Osteocyte (in vitro differentiated cells): ENCODE data around the gene SIGLEC6. TPM values are rescaled to one million over a fixed set of nuclear protein-coding genes. Genes with fewer than 3 reads are reported as not detected.
A peak's percentile ranks its signal among the peaks of the same experiment; 100 is the strongest.

Source experiments
- DNase-seq: peaks from one replicate; pipeline ENCODE4 v3.0.0; 2021; ENCODE audit warnings: mixed read lengths; ENCODE audit not compliant: unreplicated experiment; ENCODE audit errors: extremely low spot score
- H3K27ac Mint-ChIP-seq: one replicate; pipeline ENCODE4 v1.8.0; 2021; ENCODE audit warnings: mild to moderate bottlenecking, mixed read lengths; ENCODE audit not compliant: unreplicated experiment
- H3K27me3 Mint-ChIP-seq: one replicate; pipeline ENCODE4 v1.8.0; 2021; ENCODE audit warnings: mixed read lengths; ENCODE audit not compliant: unreplicated experiment
- H3K36me3 Mint-ChIP-seq: one replicate; pipeline ENCODE4 v1.8.0; 2021; ENCODE audit warnings: mixed read lengths; ENCODE audit not compliant: unreplicated experiment
- H3K4me1 Mint-ChIP-seq: one replicate; pipeline ENCODE4 v1.8.0; 2021; ENCODE audit warnings: mixed read lengths; ENCODE audit not compliant: unreplicated experiment
- H3K4me3 Mint-ChIP-seq: one replicate; pipeline ENCODE4 v1.8.0; 2021; ENCODE audit warnings: mild to moderate bottlenecking, moderate library complexity, mixed read lengths; ENCODE audit not compliant: unreplicated experiment
- H3K9me3 Mint-ChIP-seq: one replicate; pipeline ENCODE4 v1.8.0; 2021; ENCODE audit warnings: mixed read lengths; ENCODE audit not compliant: unreplicated experiment
- CTCF ChIP-seq: fragments of 200-600 bp; sonication (generic); IDR thresholded peaks from 2 replicates; pipeline ENCODE4 v1.5.0; 2021; ENCODE audit warnings: antibody characterized with exemption, mild to moderate bottlenecking, moderate library complexity
- total RNA-seq: library from RNA; stranded (reverse); gene quantifications from 2 replicates; pipeline ENCODE4 v1.2.1, GENCODE V29; 2021

Gene SIGLEC6
- total RNA-seq, 1 donor from 2014 or later, result not detected

GRCh38 chr19:51477344-51477743 is 54.1 kb downstream of the SIGLEC6 start:
- Mint-ChIP-seq H3K4me3 (no peak overlapping the region), H3K27me3 (no peaks in the 10 kb centered on the region), H3K36me3 (no peaks in the 10 kb centered on the region), H3K4me1 (no peaks in the 10 kb centered on the region), H3K27ac (no peak overlapping the region), H3K9me3 (peaks cover 22% of the 10 kb centered on the region)
- no peak for TF ChIP-seq CTCF
- no peak for DNase-seq

GRCh38 chr19:51476164-51476563 is 55.3 kb downstream of the SIGLEC6 start:
- Mint-ChIP-seq H3K27ac (no peak overlapping the region), H3K9me3 (peaks cover 15% of the 10 kb centered on the region), H3K4me3 (no peak overlapping the region), H3K27me3 (no peaks in the 10 kb centered on the region), H3K36me3 (no peaks in the 10 kb centered on the region), H3K4me1 (no peaks in the 10 kb centered on the region)
- TF ChIP-seq CTCF, result no peak
- DNase-seq, result no peak

- Mint-ChIP-seq H3K27ac (no peak overlapping the region), H3K36me3 (no peaks in the 10 kb centered on the region), H3K4me1 (no peaks in the 10 kb centered on the region), H3K27me3 (no peaks in the 10 kb centered on the region), H3K9me3 (peaks cover 4% of the 10 kb centered on the region), H3K4me3 (no peak overlapping the region)
- peak; percentile 82 for TF ChIP-seq CTCF
- DNase-seq, result no peak
Measured at GRCh38 chr19:51473009-51473707, 58.3 kb downstream of the SIGLEC6 start.

- Mint-ChIP-seq H3K4me3 (no peak overlapping the region), H3K27ac (no peak overlapping the region), H3K36me3 (no peaks in the 10 kb centered on the region), H3K27me3 (no peaks in the 10 kb centered on the region), H3K9me3 (peaks cover 3% of the 10 kb centered on the region), H3K4me1 (no peaks in the 10 kb centered on the region)
- DNase-seq, result no peak
- TF ChIP-seq CTCF, result no peak
Measured at GRCh38 chr19:51472607-51473006, 58.9 kb downstream of the SIGLEC6 start.

- H3K27ac Mint-ChIP-seq, result no peak overlapping the region
- no peak for TF ChIP-seq CTCF
- no peak for DNase-seq
- H3K36me3 Mint-ChIP-seq, result no peaks in the 10 kb centered on the region
- H3K27me3 Mint-ChIP-seq, result no peaks in the 10 kb centered on the region
- H3K9me3 Mint-ChIP-seq, result no peaks in the 10 kb centered on the region
- no peak overlapping the region for H3K4me3 Mint-ChIP-seq
- H3K4me1 Mint-ChIP-seq, result no peaks in the 10 kb centered on the region
Measured at GRCh38 chr19:51471527-51471926, 59.9 kb downstream of the SIGLEC6 start.
